OCI-LY1 (cell line): Measurements from ENCODE around the gene GSTT4.

ENCODE experiments used
- H2AFZ ChIP-seq: fragments of 200-600 bp; sonication (generic), shearing (Covaris generic); 2 replicates; pipeline ENCODE4 v1.6.0; 2014; ENCODE audit warnings: antibody characterized with exemption, mild to moderate bottlenecking, low read length
- H3F3A ChIP-seq: fragments of 200-600 bp; sonication (generic), shearing (Covaris generic); 2 replicates; pipeline ENCODE4 v1.6.0; 2014; ENCODE audit warnings: mild to moderate bottlenecking, antibody characterized with exemption, low read length, moderate library complexity; ENCODE audit not compliant: insufficient read depth
- H3K27ac ChIP-seq: fragments of 200-600 bp; sonication (generic); 2 replicates; pipeline ENCODE4 v1.5.1; 2014; ENCODE audit warnings: low read length, mixed run types, mild to moderate bottlenecking, low read depth; ENCODE audit not compliant: poor library complexity, severe bottlenecking
- H3K27me3 ChIP-seq: fragments of 200-600 bp; sonication (generic); 2 replicates; pipeline ENCODE4 v1.6.0; 2014; ENCODE audit warnings: antibody characterized with exemption, mild to moderate bottlenecking, low read length, moderate library complexity; ENCODE audit not compliant: insufficient read depth
- H3K36me3 ChIP-seq: fragments of 200-600 bp; sonication (generic); 2 replicates; pipeline ENCODE4 v1.6.1; 2014; ENCODE audit warnings: mild to moderate bottlenecking, antibody characterized with exemption, low read length, moderate library complexity, mixed read lengths; ENCODE audit not compliant: insufficient read depth
- H3K4me1 ChIP-seq: fragments of 200-600 bp; sonication (generic); 2 replicates; pipeline ENCODE4 v1.5.1; 2014; ENCODE audit warnings: mild to moderate bottlenecking, low read length, moderate library complexity; ENCODE audit not compliant: insufficient read depth, severe bottlenecking
- H3K4me2 ChIP-seq: fragments of 200-600 bp; sonication (generic), shearing (Covaris generic); 2 replicates; pipeline ENCODE4 v1.6.1; 2014; ENCODE audit warnings: low read length
- H3K4me3 ChIP-seq: fragments of 200-600 bp; sonication (generic); 2 replicates; pipeline ENCODE4 v1.5.1; 2014; ENCODE audit warnings: low read length, low read depth, mild to moderate bottlenecking, mixed read lengths; ENCODE audit not compliant: poor library complexity, severe bottlenecking
- H3K79me2 ChIP-seq: fragments of 200-600 bp; shearing (Covaris generic); 2 replicates; pipeline ENCODE4 v1.6.1; 2016; ENCODE audit warnings: mixed run types, low read length, mixed read lengths; ENCODE audit not compliant: insufficient read depth
- H3K9ac ChIP-seq: fragments of 200-600 bp; sonication (generic), shearing (Covaris generic); 2 replicates; pipeline ENCODE4 v1.6.1; 2014; ENCODE audit warnings: mild to moderate bottlenecking, low read length, mixed read lengths
- H3K9me2 ChIP-seq: fragments of 200-600 bp; sonication (generic), shearing (Covaris generic); 2 replicates; pipeline ENCODE4 v1.6.1; 2014; ENCODE audit warnings: low read depth, mild to moderate bottlenecking, low read length, mixed read lengths
- H3K9me3 ChIP-seq: fragments of 200-600 bp; shearing (Covaris generic); 2 replicates; pipeline ENCODE4 v1.6.1; 2014; ENCODE audit warnings: low read length, mixed read lengths
- H4K20me1 ChIP-seq: fragments of 200-600 bp; sonication (generic), shearing (Covaris generic); 2 replicates; pipeline ENCODE4 v1.6.0; 2016; ENCODE audit warnings: mild to moderate bottlenecking, low read length; ENCODE audit not compliant: insufficient read depth
- CTCF ChIP-seq: fragments of 200-600 bp; sonication (generic), shearing (Covaris generic); IDR thresholded peaks from 2 replicates; pipeline ENCODE4 v1.5.1; 2017; ENCODE audit warnings: mild to moderate bottlenecking, antibody characterized with exemption, low read length, moderate library complexity, mixed read lengths
- EZH2 ChIP-seq: fragments of 200-600 bp; sonication (generic), shearing (Covaris generic); IDR thresholded peaks from 2 replicates; pipeline ENCODE4 v1.8.0; 2017; ENCODE audit warnings: borderline replicate concordance, mixed run types, mild to moderate bottlenecking, antibody characterized with exemption, low read length, moderate library complexity, mixed read lengths

The GSTT4 gene

DNA sequence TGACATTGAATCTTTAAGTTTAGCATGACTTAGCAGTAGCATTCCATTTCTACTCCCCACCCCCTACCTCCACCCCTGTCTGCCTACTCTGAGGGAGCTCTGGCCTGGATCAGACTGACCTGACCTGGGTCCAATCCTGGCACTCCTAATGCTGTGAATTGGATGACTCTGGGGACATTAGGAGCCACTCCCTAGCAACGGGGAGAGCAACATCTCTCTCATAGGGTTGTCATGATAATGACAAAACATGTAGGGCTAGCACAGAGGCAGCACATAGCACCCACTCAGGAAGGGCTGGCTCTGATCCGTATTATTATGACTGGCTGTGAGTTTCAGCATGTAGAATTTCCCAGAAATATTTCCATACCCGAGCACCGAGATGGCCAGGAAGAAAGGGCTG lies 46.3 kb upstream of the GSTT4 start:
- no peak for TF ChIP-seq EZH2
- TF ChIP-seq CTCF = no peak
- Histone ChIP-seq H3K9me2 (no peaks in the 10 kb centered on the region), H2AFZ (no peak overlapping the region), H3K4me2 (no peak overlapping the region), H3K36me3 (peaks cover 59% of the 10 kb centered on the region), H3K4me1 (peaks cover 10% of the 10 kb centered on the region), H3K4me3 (no peak overlapping the region), H3K9ac (no peak overlapping the region), H3K9me3 (no peaks in the 10 kb centered on the region), H3K27ac (no peak overlapping the region), H3K27me3 (no peaks in the 10 kb centered on the region), H3K79me2 (no peaks in the 10 kb centered on the region), H3F3A (no peaks in the 10 kb centered on the region), H4K20me1 (no peaks in the 10 kb centered on the region)

DNA sequence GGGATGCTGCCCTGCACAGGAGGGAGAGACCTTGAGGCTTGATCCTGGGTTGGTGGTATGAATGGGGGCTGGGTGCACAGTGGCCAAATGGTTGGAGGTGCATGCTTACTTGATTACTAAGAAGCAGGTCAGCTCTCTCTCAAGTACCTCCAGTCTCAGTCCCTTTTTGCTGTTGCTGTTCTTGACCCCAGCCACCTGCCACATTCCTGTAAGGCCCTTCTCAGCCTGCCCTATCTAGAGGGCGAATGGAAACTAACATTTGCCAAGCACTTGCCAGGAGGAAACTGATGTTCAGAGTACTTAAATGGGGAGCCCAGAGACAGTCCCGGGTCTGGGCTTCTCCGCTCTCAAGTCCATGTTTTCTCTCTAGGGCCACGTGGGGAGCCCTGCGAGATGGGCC lies 45.8 kb upstream of the GSTT4 start:
- no peak for TF ChIP-seq CTCF
- TF ChIP-seq EZH2 = no peak
- H2AFZ ChIP-seq = no peak overlapping the region
- no peaks in the 10 kb centered on the region for H3K27me3 ChIP-seq
- H3K27ac ChIP-seq = no peak overlapping the region
- H3K79me2 ChIP-seq = no peaks in the 10 kb centered on the region
- no peak overlapping the region for H3K9ac ChIP-seq
- no peak overlapping the region for H3K4me2 ChIP-seq
- H3K9me2 ChIP-seq = no peaks in the 10 kb centered on the region
- H3K4me3 ChIP-seq = no peak overlapping the region
- H3K36me3 ChIP-seq = peaks cover 53% of the 10 kb centered on the region; the same call in 1 of the 2 replicates
- no peaks in the 10 kb centered on the region for H3F3A ChIP-seq
- H4K20me1 ChIP-seq = no peaks in the 10 kb centered on the region
- no peaks in the 10 kb centered on the region for H3K9me3 ChIP-seq
- H3K4me1 ChIP-seq = peaks cover 10% of the 10 kb centered on the region

GRCh38 chr22:24049978-24050377 lies 44.7 kb upstream of the GSTT4 start:
- no peak overlapping the region for H3K9ac ChIP-seq
- no peak overlapping the region for H3K27ac ChIP-seq
- TF ChIP-seq EZH2 = no peak
- no peak for TF ChIP-seq CTCF
- no peaks in the 10 kb centered on the region for H3K9me2 ChIP-seq
- no peaks in the 10 kb centered on the region for H3K79me2 ChIP-seq
- no peaks in the 10 kb centered on the region for H4K20me1 ChIP-seq
- H3F3A ChIP-seq = no peaks in the 10 kb centered on the region
- no peaks in the 10 kb centered on the region for H3K27me3 ChIP-seq
- H3K9me3 ChIP-seq = no peaks in the 10 kb centered on the region
- peaks cover 44% of the 10 kb centered on the region; the same call in 1 of the 2 replicates for H3K36me3 ChIP-seq
- peaks cover 10% of the 10 kb centered on the region for H3K4me1 ChIP-seq
- H3K4me3 ChIP-seq = no peak overlapping the region
- H2AFZ ChIP-seq = no peak overlapping the region
- no peak overlapping the region for H3K4me2 ChIP-seq
